CD14-positive monocyte (primary cell): ENCODE data around the gene P2RY6. TPM values are rescaled to one million over a fixed set of nuclear protein-coding genes. Genes with fewer than 3 reads are reported as not detected.

Experiments used
- DNase-seq, 3 donors: peaks; one replicate each; pipeline ENCODE4 v3.0.0-alpha.2; 2011 to 2022
- H2AFZ ChIP-seq: 2 replicates; pipeline ENCODE4 v1.6.0; 2012; ENCODE audit warnings: mild to moderate bottlenecking, low read depth, low read length, inconsistent platforms; ENCODE audit not compliant: insufficient read depth, poor library complexity, severe bottlenecking
- H3K27ac ChIP-seq, 2 donors: 1 replicate in 1 of 2; 2 replicates in 1 of 2; pipeline ENCODE4 v1.5.1; 2012 to 2013; ENCODE audit warnings: low read length in 2 of 2, control low read depth in 1 of 2, inconsistent platforms in 1 of 2, low read depth in 1 of 2, mild to moderate bottlenecking in 1 of 2
- H3K27me3 ChIP-seq, 2 donors: one replicate each; pipeline versions ENCODE4 v1.6.0 to v1.6.1; 2011 to 2013; ENCODE audit warnings: low read length in 2 of 2; ENCODE audit not compliant: control insufficient read depth in 2 of 2, insufficient read depth in 2 of 2
- H3K36me3 ChIP-seq, 2 donors: replicated peaks in 1 of 2; 1 replicate in 1 of 2; 2 replicates in 1 of 2; pipeline versions ENCODE4 v1.5.1 to v1.6.1; 2012 to 2013; ENCODE audit warnings: low read length in 2 of 2, control low read depth in 1 of 2, inconsistent platforms in 1 of 2, mild to moderate bottlenecking in 1 of 2; ENCODE audit not compliant: insufficient read depth in 2 of 2, control insufficient read depth in 1 of 2
- H3K4me1 ChIP-seq, 2 donors: 1 replicate in 1 of 2; 2 replicates in 1 of 2; pipeline versions ENCODE4 v1.5.1 to v1.6.1; 2012 to 2013; ENCODE audit warnings: low read length in 2 of 2, control low read depth in 1 of 2, inconsistent platforms in 1 of 2, mild to moderate bottlenecking in 1 of 2, moderate library complexity in 1 of 2; ENCODE audit not compliant: insufficient read depth in 2 of 2, control insufficient read depth in 1 of 2
- H3K4me2 ChIP-seq: replicated peaks from 2 replicates; pipeline ENCODE3; 2012; ENCODE audit warnings: low read length, moderate library complexity, mild to moderate bottlenecking; ENCODE audit not compliant: poor library complexity, severe bottlenecking; ENCODE audit errors: extremely low read depth
- H3K4me3 ChIP-seq, 3 experiments: fragments of 200-600 bp in 1 of 3; sonication (generic) in 1 of 3; replicated peaks in 1 of 3; 1 replicate in 2 of 3; 2 replicates in 1 of 3; pipeline ENCODE4 v1.5.1; 2011 to 2013; ENCODE audit warnings: low read length in 3 of 3, mild to moderate bottlenecking in 3 of 3, control low read depth in 2 of 3, low read depth in 2 of 3, inconsistent platforms in 1 of 3, moderate library complexity in 1 of 3
- H3K79me2 ChIP-seq: 2 replicates; pipeline ENCODE4 v1.6.0; 2012; ENCODE audit warnings: mild to moderate bottlenecking, control low read depth, inconsistent platforms, low read length, moderate library complexity; ENCODE audit not compliant: insufficient read depth
- H3K9ac ChIP-seq: 2 replicates; pipeline ENCODE4 v1.6.0; 2017; ENCODE audit warnings: low read length, mild to moderate bottlenecking; ENCODE audit not compliant: insufficient read depth, poor library complexity, severe bottlenecking
- H3K9me3 ChIP-seq, 2 donors: replicated peaks in 1 of 2; 1 replicate in 1 of 2; 2 replicates in 1 of 2; pipeline versions ENCODE4 v1.5.1 to v1.6.1; 2012 to 2013; ENCODE audit warnings: low read length in 2 of 2, control low read depth in 1 of 2; ENCODE audit not compliant: control insufficient read depth in 1 of 2, insufficient read depth in 1 of 2
- H4K20me1 ChIP-seq: 2 replicates; pipeline ENCODE4 v1.6.0; 2012; ENCODE audit warnings: mild to moderate bottlenecking, low read length, control low read depth, moderate library complexity; ENCODE audit not compliant: insufficient read depth
- H3K27ac Mint-ChIP-seq, 7 donors: one replicate each; pipeline ENCODE4 v1.8.0; 2020; ENCODE audit warnings: mild to moderate bottlenecking in 7 of 7, mixed read lengths in 7 of 7, moderate library complexity in 6 of 7, inconsistent platforms in 2 of 7
- H3K27me3 Mint-ChIP-seq, 3 donors: one replicate each; pipeline ENCODE4 v1.8.0; 2021 to 2022; ENCODE audit warnings: low read depth in 3 of 3, mild to moderate bottlenecking in 3 of 3, mixed read lengths in 3 of 3, moderate library complexity in 3 of 3, inconsistent platforms in 1 of 3
- H3K36me3 Mint-ChIP-seq, 2 donors: one replicate each; pipeline ENCODE4 v1.8.0; 2020; ENCODE audit warnings: mixed read lengths in 2 of 2, inconsistent platforms in 1 of 2, mild to moderate bottlenecking in 1 of 2
- H3K4me1 Mint-ChIP-seq: one replicate; pipeline ENCODE4 v1.8.0; 2020; ENCODE audit warnings: mild to moderate bottlenecking, mixed read lengths
- H3K4me3 Mint-ChIP-seq, 2 donors: one replicate each; pipeline ENCODE4 v1.8.0; 2020; ENCODE audit warnings: mild to moderate bottlenecking in 2 of 2, mixed read lengths in 2 of 2, moderate library complexity in 1 of 2
- H3K9me3 Mint-ChIP-seq, 7 donors: one replicate each; pipeline ENCODE4 v1.8.0; 2020 to 2022; ENCODE audit warnings: mixed read lengths in 7 of 7, mild to moderate bottlenecking in 6 of 7, moderate library complexity in 6 of 7, inconsistent platforms in 2 of 7
- CTCF ChIP-seq: fragments of 200-600 bp; IDR thresholded peaks from one replicate; pipeline ENCODE4 v1.8.0; 2022; ENCODE audit warnings: antibody characterized with exemption, mild to moderate bottlenecking
- WGBS: methylation state at CpG from one replicate; pipeline ENCODE4 v1.1.5; 2013; ENCODE audit warnings: missing lambda C conversion rate; ENCODE audit not compliant: insufficient coverage; 5-methylcytosine and 5-hydroxymethylcytosine counted together
- intact Hi-C, 2 donors: fragments of 100-400 bp; cut with micrococcal nuclease; formaldehyde crosslinking; loops; one replicate each; pipeline versions ENCODE4 v1.15.0 to v1.15.1; 2023
- polyA plus RNA-seq, 3 donors: library from polyadenylated mRNA; depleted of rRNA in 1 of 3; unstranded in 2 of 3; stranded (reverse) in 1 of 3; fragments of 300-500 nt in 2 of 3; fragments of >200 nt in 1 of 3; fragmentation: Illumina TruSeq in 2 of 3; gene quantifications; 1 replicate in 2 of 3; 2 replicates in 1 of 3; pipeline ENCODE4 v1.2.3, GENCODE V29; 2012 to 2021

P2RY6 gene
- polyA plus RNA-seq, 3 donors, result 1.7 to 5.1 (median 1.8) TPM

GRCh38 chr11:73277467-73277866 is 5.3 kb downstream of the P2RY6 start:
- intact Hi-C loops, result no loop called here
- peaks cover 0 to 7% (median 2%) of the 10 kb centered on the region in 3 donors for H3K27me3 Mint-ChIP-seq

DNA sequence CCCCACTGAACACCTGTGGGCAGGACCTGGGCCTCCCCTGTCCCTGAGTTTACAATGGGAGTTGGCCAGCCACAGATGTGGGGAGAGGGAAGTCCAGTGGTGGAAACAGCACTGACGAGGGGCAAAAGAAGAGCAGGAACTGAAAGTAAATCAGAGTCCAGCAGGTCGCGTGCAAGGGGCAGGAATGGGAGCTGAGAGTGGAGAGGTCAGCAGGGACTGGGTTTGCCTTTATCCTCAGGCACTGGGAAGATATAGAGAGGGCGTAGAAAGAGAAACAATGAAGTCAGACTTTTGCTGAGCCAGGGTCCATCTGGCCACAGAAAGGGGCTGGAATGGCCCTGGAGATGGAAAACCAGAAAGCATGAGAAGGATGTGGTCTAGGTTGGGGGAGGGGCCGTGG is 8.5 kb downstream of the P2RY6 start:
- Histone ChIP-seq H3K4me2 (peak overlapping the region; percentile 48), H3K27me3 (no peaks in the 10 kb centered on the region), H3K36me3 (no peaks in the 10 kb centered on the region), H3K9ac (peak overlapping the region; percentile 10), H3K27ac (peak overlapping the region; percentile 71 to 78), H3K4me1 (peaks cover 51 to 60% of the 10 kb centered on the region in 2 donors), H2AFZ (no peak overlapping the region), H3K79me2 (no peaks in the 10 kb centered on the region), H4K20me1 (no peaks in the 10 kb centered on the region), H3K4me3 (peak overlapping the region in 1 of 3 experiments; percentile 41), H3K9me3 (no peaks in the 10 kb centered on the region)
- WGBS, result 21% methylated on average over 4 of the region's 5 CpGs
- H3K9me3 Mint-ChIP-seq, result no peaks in the 10 kb centered on the region
- intact Hi-C loops, result no loop called here
- peaks cover 2 to 8% (median 3%) of the 10 kb centered on the region in 3 donors for H3K27me3 Mint-ChIP-seq
- TF ChIP-seq CTCF, result no peak
- H3K4me1 Mint-ChIP-seq, result peaks cover 63% of the 10 kb centered on the region
- peak overlapping the region; percentile 64 to 86 for H3K4me3 Mint-ChIP-seq
- H3K27ac Mint-ChIP-seq, result peak overlapping the region; percentile 80 to 94 (median 92)
- DNase-seq, result peak; percentile 75 to 90 (median 86)
- peaks cover 9 to 14% of the 10 kb centered on the region in 2 donors for H3K36me3 Mint-ChIP-seq

More at GRCh38 chr11:73277467-73277866, 5.3 kb downstream of the P2RY6 start:
- Histone ChIP-seq H4K20me1 (no peaks in the 10 kb centered on the region), H3K9ac (no peak overlapping the region), H3K4me3 (no peak overlapping the region), H3K79me2 (no peaks in the 10 kb centered on the region), H3K27ac (no peak overlapping the region), H3K4me2 (no peak overlapping the region), H2AFZ (no peak overlapping the region), H3K36me3 (no peaks in the 10 kb centered on the region), H3K4me1 (peaks cover 62 to 67% of the 10 kb centered on the region in 2 donors), H3K9me3 (no peaks in the 10 kb centered on the region), H3K27me3 (no peaks in the 10 kb centered on the region)
- no peak for TF ChIP-seq CTCF
- H3K4me3 Mint-ChIP-seq, result no peak overlapping the region
- H3K9me3 Mint-ChIP-seq, result no peaks in the 10 kb centered on the region
- no peak overlapping the region for H3K27ac Mint-ChIP-seq
- peaks cover 2 to 10% of the 10 kb centered on the region in 2 donors for H3K36me3 Mint-ChIP-seq
- no peak for DNase-seq
- H3K4me1 Mint-ChIP-seq, result peaks cover 63% of the 10 kb centered on the region
- 100% methylated on average over 1 of the region's 3 CpGs for WGBS
